Right forelimb (tissue), 1 donor: ENCODE measurements around the gene FYB2.

Experiments
- DNase-seq: peaks from one replicate; pipeline ENCODE4 v3.0.0-alpha.2; 2018

Gene FYB2, protein sequence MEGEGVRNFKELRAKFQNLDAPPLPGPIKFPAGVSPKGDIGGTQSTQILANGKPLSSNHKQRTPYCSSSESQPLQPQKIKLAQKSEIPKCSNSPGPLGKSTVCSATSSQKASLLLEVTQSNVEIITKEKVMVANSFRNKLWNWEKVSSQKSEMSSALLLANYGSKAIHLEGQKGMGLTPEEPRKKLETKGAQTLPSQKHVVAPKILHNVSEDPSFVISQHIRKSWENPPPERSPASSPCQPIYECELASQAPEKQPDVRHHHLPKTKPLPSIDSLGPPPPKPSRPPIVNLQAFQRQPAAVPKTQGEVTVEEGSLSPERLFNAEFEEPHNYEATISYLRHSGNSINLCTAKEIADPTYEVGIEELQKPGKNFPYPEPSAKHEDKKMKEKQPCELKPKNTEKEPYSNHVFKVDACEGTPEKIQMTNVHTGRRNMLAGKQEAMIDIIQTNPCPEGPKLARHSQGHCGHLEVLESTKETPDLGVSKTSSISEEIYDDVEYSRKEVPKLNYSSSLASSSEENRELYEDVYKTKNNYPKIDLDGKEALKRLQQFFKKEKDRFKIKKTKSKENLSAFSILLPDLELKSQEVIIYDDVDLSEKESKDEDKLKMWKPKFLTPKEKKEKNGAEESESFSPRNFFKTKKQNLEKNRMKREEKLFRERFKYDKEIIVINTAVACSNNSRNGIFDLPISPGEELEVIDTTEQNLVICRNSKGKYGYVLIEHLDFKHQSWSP

DNA sequence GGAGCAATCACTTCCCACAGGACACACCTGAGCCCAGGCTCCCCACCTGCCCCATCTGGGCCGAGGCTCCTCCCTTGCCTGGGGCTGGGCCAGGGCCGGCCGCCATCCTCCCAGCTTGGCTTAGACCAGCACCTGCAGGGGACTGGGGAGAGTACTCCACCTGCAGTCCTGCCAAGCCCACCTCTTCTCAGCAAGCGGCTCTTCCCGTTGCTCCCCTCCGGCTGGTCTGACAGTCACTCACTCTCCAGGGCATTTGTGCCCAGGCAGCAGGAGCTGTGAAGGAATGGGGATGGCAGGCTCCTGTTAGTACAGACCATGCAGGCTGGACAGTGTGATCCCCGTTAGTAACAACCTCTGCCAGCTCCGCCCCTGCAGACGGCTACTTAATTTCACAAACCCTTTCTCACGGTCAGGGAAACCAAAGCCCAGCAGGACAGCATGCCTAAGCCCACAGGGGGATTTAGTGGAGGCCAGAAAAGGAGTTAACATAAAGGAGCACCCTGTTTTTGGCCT is at the start of gene FYB2:
FYB2 (minus strand) TSS at position 18 of the 513 bp plus-strand sequence. CDS start 114 bp downstream, outside the sequence.
- DNase-seq = no peak

- DNase-seq = no peak
These were observed 49.6 kb upstream of the FYB2 start for GRCh38 chr1:56868761-56869160.

GRCh38 chr1:56867491-56867890 is 48.3 kb upstream of the FYB2 start:
- DNase-seq = no peak

DNA sequence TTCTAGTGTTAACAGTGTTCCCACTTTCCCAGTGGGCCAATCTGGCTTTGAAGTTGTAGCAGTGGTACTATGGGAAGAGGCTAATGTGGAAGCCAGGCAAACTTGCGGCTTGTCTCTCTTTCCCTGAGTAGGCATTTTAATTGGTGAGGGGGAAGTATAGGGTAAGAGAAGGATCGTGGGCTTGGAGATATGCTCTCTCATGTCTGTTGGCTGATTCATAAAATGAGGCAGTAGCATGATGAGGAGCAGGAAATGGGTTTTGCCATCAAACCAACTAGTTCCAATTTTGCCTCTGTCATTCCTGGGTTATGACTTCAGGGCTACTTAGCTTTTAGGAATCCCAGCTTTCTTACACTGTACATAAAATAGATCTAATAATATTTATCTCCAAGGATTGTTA is 47.5 kb upstream of the FYB2 start:
- DNase-seq = no peak

DNA sequence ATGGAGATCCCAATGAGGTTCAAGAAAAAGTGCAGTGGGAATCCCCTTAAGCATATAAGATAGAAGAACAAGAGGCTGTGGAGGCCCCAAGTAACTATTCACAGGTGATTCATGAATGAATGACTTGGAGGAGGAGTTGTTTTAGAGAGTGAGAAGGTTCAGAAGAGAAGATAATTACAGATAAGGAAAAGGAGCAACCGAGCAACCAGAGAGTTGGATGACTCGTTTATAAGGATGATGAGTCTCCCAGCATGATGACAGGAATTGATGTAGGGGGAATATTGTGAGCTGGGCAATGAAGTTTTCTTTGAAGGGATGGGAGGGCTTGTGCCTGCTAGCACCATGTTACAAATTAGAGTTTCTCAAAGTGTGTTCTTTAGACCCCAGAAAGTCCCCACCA is 45.2 kb upstream of the FYB2 start:
- DNase-seq = no peak

DNA sequence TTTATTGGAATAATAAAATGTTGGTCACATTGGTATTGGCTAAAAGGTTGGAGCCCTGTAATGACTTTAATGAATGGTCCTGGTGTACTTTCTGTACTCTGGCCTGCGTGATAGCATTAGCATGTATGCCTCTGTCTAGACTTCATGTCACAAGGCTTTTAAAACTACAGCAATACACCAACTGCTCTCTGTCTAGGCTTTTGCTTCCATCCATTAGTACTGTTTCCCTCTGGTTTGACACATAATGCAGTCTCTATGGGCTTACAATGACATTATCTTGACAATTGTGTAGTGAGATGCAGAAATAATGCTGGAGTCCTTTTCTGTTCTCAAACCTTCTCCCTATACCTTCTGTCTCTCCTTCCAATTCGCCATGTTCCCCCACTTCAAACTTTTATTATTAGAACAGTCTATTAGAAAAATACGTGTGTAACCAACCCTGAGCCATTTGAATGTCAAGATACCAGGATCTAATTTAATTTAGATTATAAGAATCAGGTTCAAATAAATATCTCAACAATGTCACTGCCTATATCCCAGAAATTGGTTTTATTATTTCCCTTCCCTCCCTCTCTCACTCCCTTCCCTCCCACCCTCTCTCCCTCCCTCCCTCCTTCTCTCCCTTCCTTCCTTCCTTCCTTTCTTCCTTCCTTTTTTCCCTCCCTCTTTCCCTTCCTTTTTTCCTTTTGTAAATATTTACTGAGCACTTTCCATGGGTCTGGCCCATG is 44.2 kb upstream of the FYB2 start:
- DNase-seq = no peak

DNA sequence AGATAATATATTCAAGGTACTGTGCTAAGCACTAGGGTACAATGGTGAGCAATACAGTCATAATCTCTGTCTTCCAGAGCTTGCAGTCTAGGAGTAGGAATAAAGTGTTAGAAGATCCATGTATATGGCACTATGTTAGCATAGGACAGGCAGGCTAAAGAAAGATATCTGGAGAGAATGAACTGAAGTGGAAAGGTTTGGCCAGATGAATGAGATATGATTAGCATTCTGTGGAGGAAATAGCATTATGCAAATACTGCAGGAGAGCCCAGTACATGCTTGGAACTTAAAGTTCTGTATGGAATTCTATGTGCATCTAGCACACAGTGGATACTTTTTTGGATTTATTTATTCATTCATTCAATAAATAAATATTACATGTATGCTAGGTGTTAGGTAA is 40.1 kb upstream of the FYB2 start:
- DNase-seq = no peak

GRCh38 chr1:56856186-56856585 is 37.0 kb upstream of the FYB2 start:
- DNase-seq = no peak

GRCh38 chr1:56855190-56855589 is 36.0 kb upstream of the FYB2 start:
- DNase-seq = no peak

DNA sequence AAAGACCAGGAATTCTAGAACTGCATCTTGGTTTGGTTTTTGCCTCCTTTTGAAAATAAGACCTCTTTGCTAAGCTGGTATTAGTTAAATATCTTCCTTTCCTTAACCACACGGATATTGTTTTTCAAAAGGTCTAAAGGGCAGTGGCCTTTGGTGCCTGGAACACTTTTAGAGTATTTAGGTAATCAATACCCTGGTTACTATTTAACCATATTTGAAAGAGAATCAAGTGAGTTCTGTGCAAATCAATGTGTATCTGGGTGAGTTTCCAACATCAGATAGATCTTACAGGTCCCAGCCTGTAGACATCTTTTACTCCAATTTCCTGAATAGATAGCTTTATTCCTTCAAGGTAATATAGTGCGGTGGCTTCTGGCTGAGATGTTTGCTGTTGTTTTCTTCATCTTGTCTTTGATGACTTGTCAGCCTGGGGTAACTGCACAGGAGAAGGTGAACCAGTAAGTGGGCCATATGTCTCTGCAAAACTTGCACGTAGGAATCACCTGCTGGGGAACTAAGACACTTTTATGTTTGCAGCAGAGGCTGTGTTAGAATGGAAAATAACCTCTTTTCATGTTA is 35.4 kb upstream of the FYB2 start, which contains the start of gene C8A:
C8A (plus strand) TSS at position 277 of the 579 bp plus-strand sequence; CDS start at position 382, 105 bp downstream.
- no peak for DNase-seq

DNA sequence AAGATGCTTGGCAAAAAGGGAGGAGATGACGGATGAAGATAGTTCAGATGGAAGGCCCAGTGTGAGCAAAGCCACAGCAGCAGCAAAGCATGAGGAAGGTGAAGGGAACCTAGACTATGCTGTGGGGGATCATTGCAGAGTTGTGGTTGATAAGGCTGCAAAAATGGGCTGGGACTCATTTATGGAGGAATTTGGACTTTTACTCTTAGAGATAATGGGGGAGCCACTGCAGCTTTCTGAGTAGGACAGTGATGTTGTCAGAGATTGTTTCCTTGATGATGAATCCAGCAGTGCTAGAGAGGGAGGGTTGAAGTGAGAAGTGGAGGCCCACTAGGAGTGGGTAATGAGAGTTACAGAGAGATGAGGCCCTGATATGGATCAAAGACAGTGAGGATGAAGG is 33.3 kb upstream of the FYB2 start:
- DNase-seq = no peak

- DNase-seq = no peak
These were observed 31.7 kb upstream of the FYB2 start for GRCh38 chr1:56850922-56851321.

DNA sequence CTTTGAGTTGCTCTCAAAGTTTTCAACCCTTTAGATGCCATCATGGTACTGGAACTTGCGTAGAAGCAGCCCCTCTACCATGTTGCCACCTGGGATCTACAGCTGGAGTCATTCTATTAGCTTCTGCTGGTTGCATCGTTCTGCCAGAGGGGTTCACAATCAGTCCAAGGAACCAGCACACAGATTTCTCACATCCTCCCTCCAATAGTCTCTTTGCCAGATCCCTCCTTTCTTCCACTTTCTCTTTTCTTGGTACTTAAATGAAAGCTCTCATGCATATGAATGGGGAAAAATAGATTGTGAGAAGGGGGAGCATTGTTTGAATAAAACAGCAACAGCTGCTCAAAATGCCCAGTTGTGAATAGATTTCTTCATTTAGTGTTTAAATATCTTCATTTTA is 31.2 kb upstream of the FYB2 start:
- DNase-seq = no peak

- DNase-seq = no peak
These were observed 30.5 kb upstream of the FYB2 start for GRCh38 chr1:56849750-56850149.

DNA sequence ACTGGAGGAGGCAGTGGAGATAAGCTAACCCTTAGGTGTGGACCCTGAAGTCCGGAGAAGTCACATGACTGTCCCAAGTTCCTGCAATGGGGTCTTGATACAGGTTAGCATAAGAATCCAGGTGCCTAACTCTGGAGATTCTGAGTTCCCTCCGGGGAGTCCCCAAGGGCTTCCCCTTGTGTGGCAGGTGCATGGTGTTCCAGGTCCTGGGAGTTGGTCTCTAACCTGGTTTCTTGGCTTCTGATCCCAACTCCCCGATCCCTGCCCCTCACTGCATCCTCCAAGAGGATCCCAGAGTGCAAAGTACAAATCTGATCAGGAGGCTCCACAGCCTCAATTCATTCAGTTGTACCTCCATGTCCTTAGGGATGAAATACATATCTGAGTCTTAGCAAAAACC is 26.1 kb upstream of the FYB2 start:
- DNase-seq = no peak

DNA sequence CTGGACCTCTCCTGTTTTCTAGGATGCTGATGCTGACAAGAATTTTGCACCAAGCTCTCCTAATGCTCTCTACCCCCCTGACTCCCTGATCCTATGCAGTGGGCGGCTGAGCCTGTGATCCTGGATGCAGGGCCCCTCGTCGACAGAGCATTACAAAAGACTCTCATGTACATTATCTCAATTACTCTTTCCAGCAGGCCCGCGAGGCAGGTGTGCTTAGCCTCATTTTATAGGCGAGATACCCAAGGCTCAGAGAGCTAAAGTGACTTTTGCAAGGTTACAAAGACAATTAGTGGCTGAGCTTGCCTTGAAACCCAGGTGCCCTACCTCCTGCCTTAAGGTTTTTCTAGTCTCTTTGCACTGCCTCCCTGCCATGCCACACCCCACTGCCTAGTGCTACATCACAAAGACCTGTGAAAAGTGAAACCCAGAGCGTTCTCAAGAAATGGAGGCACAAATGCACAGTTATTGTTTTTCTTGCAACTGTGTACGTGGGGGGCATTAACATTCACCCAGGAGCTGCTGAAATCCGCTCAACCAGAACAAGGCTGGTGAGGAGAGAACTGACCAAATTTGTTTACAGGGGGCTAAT is 25.4 kb upstream of the FYB2 start:
- no peak for DNase-seq

- no peak for DNase-seq
These were observed 24.3 kb upstream of the FYB2 start for GRCh38 chr1:56843544-56843943.

GRCh38 chr1:56838759-56839158 is 19.6 kb upstream of the FYB2 start:
- DNase-seq = no peak

- no peak for DNase-seq
These were observed 18.2 kb upstream of the FYB2 start for GRCh38 chr1:56837244-56837939.

- DNase-seq = no peak
These were observed 17.2 kb upstream of the FYB2 start for GRCh38 chr1:56836359-56836758.

DNA sequence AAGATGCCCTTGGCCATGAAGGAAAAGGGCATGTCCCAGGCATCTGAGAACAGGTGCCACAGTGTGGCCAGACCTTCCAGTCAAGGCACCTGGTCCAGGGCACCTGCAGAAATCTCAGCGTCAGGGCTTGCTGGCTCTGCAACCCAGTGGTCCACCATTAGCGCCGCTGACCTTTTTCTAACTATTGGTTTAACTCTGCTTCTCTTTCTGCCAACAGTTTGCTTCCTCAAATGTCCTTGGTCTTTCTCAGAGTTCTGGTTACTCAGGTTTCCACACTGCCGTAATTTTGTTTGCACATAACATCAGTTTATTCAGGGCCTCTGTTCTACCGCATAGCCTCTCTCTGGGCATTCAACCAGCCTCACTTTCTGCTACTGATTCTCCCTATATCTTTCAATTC is 16.5 kb upstream of the FYB2 start:
- DNase-seq = no peak
